GM21619 (cell line): Measurements from ENCODE around the gene SPOP.
"Not testable (repeated sequence)": the region's sequence is repeated elsewhere in the genome, so short reads cannot be mapped to it uniquely, and the experiment has no call there.

Source experiments
- ATAC-seq: cut with Tn5 transposase; IDR thresholded peaks from one replicate; pipeline ENCODE4 v1.9.1; 2021; ENCODE audit not compliant: unreplicated experiment

Gene SPOP

DNA sequence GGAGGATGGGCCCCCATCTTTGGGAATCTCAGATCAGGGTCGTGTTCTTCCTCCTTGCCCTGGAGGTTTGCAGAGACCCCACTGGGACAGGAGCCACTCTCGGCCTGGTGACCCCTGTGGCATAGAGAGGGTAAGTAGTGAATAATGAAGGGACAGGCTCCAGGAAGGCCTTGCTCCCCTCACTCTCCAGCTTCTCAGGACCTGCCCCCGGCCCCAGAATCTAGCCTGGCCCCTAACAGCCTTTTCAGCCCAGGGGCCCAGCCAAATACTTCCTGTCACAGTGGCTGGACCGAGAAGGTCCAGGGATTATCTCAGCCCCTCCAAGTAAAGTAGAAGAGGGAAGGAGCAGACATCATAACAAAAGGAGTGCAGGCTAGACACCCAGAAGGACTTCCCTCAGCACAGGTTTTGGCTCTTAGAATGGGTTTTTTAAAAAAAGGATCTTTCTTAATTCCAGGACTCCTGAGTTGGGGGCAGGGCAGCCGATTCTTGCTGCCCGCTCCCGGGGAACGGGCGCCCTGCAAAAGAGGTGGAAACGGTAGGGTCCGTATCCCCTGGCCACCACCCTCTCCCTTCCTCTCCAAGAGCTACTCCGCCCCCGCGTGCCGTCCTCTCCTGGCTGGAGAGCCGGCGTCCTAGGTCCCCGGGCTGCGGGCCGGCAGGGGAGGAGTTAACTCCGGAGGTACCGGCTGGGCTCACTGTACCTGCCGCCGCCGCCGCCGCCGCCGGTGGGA, 102.8 kb downstream of the SPOP start:
- ATAC-seq, result no peak

DNA sequence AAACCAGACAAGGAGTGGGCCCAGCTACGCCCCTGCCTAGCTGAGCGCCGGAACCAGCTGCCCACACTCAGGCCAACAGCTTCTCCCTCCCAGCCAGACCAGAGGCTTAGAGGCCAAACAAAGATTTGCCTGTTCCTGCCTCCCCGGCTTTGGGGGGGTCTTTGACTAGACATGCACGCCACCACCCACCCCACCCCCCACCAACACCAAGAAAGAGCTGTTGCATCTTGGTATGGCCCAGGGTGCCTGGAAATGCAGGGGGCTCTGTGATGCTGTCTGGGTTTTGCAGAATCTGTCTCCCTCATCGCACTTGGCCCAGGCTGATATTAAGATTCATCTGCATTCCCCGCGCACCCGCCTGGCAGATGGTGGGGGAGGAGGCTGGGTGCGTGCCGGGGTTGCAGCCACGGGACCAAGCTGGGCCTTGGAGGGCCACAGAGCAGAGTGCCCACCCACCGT, 103.5 kb downstream of the SPOP start:
- ATAC-seq, result no peak

DNA sequence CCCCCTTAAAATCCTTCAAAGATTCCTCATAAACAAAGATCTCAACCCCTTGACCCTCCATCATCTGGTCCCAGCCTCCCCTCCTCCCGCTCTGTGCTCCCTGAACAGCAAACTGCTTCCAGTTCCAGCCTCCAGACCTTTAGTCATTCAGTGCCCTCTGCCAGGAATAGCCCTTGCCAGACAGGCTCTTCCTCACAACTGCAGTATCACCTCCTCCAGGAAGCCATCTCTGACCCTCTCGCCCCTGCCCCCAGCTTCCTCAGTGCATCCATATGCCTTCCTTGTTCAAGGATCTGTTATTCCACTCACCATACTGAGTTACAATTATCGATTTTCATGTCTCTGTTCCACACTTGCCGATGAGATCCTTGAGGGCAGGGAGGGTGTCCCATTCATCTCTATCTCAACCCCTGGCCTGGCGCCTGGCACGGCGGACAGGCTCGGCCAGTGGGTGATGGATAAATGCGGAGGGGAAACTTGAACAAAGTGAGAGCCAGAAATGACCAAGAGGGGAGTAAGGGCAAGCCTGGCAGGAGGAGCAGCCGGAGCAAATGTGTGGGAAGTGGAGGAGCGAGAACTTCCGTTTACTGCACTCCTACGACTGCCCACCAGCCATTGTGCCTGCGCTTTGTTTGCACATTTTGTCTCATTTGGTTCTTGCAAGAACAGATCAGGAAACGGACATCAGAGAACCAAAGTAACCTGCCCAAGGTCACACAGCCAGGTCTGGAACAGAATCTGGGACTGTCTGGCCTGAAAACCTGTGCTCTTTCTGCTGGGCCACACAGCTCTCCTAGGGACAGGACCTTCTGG, 104.2 kb downstream of the SPOP start:
- no peak for ATAC-seq

DNA sequence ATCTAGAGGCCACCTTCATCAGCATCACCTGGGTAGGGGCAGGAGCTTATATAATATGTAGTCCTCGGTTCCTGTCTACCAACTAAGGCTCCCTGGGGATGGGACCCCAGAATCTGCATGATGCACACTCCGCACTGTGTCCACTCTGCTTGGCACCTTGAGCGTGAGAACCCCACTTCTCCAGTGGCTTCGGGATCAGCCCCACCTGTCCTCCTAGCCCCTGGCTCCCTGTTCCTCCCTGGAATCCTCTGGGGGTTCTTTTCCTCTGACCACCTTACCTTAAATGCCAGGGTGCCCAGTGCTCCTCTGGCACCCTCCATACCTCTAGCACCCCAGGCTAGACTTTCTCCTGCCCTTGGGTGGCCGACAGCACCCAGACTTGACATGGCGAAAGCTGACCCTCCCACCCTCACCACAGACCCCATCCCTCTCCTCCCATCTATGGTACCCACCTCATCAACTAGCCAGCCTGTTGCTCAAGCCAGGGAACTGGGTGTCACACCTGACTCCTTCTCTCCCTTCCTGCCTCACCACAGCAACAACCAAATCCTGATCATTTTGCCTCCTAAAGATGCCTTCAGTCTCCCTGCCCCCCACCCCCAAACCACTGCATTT, 105.0 kb downstream of the SPOP start:
- ATAC-seq, result no peak

DNA sequence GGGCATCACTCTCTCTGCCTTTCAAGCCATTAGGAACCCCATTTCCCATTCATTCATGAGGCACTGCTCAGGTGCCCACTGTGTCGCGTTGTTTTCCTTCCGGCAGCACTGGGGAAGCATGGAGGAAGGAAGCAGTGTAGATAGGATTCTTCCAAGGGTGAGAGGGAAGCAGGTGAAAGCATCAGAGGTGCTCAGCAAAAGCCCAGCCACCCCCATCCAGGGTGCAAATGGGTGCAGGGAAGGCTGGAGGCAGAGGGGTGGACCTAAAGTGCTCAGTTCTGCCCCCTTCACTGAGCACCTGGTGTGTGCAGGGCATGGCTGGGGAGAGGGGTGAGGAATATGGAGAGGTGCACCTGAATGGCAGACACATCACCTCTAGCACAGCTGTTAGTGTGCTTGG, 105.7 kb downstream of the SPOP start:
- ATAC-seq, result no peak

DNA sequence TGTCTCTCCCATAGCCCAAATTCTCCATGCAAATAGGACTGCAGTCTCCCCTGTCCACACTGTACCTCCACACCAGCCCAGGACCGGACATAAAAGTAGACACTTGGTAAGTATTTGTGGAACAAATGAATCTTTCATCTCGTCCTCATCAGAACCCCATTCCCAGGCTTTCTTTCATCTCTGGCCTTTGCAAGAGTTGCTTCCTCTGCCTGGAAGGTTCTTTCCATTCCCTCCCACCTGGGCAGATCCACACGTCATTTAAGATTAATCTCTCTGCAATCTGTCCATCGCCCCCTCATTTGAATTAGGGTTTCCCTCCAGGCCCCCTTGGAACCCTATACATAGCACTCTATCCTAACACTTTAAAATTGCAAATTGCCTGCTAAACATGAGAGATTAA, 106.1 kb downstream of the SPOP start:
- ATAC-seq, result no peak

DNA sequence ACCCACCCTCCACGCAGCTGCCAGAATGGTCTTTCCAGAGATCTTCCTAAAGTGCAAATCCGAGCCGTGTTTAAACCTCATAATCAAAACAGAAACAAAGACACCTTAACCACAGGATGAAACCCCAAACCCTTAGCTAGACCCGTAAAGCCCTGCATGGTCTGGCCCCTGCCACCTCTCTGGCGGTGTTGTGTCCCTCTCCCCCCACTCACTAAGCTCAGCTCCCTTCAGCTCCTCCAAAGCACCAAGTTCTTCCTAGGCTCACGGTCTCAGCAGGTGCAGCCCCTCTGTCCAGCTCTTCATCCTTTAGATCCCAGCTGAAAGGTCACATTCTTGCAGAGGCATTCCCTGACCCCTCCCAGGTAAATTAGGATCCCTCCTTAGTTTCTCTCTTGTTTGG, 106.6 kb downstream of the SPOP start:
- no peak for ATAC-seq

DNA sequence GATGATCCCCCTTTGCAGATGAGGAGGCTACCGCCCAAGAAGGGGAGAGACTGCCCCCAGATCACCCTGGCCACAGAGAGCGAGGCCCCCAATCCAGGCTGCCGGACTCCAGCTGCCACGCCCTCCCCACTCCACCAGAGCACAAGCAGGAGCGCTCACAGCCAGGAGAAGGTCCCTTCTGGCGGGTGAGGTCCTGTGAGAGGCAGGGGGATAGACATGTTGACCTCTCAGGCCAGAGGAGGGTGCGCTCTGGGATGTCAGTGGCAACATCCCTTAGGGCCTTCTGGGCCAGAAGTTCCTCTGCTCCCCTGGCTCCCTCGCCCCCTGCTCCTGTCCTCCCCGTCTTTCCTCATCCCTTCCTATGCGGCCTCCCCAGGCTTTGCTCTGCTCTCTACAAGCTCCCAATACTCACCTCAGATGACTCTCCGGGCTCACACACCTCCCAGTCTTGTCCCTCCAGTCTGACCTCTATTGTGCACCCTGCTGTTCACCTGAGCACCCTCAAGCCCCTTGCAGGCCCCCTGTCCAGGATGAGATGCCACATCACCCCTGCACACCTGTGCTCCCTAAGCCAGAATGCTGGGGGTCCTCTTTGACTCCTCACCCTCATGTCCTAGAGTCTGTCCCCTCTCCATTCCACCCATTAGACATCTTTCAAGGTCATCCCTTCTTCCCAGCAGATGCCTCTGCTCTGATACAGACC, 107.2 kb downstream of the SPOP start:
- ATAC-seq, result no peak

DNA sequence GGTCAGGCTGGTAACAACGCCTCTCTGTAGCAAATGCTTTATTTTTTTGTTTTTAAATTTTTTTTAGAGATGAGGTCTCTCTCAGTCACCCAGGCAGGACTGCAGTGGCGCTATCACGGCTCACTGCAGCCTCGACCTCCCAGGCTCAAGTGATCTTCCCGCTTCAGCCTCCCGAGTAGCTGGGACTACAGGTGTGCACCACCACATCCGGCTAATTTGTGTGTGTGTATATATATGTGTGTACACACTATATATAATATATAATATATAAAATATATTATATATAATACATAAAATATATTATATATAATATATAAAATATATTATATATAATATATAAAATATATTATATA, 109.2 kb downstream of the SPOP start:
- ATAC-seq, result not testable (repeated sequence)

DNA sequence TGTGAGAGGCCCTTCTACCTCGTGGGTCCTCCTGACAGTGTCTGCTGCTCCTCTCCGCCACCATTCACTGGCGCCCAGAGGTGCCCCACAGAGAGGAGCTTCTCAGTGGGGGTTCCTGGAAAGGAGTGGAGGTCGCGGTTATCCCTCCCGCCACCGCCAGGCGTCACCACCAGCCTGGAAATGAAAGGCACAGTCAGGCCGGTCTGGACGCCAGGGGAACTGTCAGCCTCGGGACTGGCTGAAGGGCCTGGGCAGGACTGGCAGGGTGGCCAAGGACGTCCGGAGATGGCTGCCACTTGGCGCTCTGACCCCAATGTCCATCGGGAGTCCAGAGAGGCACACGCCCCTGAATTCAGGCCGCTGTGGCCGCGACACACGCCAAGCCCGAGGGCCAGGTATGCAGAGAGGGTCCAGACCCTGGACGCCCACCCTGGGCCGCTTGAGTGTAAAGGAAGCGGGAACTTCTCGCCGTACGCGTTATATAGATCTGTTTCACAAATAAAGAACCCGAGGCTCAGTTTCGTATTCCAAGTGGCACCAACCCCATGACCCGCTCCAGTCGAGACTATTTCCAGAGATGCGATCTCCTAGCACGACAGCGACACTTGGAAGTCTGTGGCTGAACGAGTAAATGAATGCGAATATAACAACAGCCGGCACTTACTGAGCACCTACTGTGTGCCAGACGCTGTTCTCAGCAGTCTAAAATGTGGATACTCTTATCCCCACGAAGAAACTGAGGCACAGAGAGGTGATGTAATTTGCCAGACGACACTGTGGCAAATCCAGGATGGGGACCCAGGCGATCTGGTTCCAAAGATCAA, 109.8 kb downstream of the SPOP start:
- no peak for ATAC-seq

DNA sequence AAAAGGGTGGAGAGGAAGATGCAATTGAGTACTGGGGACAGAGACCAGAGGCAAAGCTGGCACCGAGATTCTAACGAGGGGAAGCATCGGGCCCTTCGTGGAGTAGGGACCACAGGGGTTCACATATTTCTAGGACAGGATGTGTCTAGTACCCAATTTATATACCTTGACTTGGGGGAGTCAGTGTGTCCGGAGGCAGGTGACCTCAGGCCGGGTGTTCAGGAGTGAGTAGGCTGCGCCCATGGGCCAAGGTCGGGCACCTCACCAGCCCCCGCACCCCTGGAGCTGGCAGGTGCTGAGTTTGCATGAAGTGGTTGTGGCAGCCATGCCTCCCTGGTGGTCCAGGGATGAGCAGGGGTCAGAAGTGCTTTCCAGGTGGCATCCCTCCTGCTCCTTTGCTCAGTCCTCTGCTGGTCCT, 110.8 kb downstream of the SPOP start:
- no peak for ATAC-seq

DNA sequence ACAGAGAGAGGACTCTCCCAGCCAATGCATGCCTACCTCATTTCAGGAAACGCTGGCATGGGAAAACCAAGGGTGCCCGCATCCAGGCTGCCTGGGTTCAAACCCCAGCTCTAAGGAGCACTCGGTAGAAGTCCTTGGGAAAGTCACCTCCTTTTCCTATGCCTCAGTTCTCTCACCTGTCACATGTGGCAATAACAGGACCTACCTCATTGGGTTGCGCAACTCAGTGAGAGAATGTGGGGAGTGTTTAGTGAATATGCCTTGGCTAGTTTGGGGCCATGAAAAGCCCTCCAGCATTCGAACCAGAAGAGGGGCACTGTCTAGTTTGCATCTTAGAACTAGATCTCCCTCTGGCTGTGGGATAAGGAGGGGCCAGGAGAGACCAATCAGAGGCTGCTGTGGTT, 111.2 kb downstream of the SPOP start:
- no peak for ATAC-seq

DNA sequence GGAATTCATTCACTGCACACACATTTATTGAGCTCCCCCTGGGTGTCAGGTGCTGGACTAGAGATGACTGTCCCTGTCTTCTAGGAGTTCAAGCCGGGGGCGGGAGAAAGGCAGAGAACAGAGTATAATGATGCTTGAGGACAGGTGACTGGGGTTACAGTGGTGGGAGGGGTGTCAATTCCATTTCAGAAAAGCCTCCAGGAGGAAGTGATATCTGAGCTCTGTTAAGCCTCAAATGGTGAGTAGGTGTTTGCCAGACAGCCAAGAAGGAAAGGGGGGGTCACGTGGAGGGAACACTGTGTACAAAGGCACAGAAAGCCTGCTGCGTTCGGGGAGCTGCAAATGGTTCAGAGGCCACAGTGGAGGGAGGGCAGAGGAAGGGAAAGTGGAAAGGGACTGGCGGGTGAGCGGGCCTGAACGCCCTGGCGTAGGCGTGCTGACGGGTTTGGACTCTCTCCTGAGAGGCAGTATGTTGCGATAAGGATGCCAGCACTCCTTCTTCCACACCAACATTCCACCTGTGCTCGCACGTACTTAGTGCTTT, 111.9 kb downstream of the SPOP start:
- no peak for ATAC-seq

DNA sequence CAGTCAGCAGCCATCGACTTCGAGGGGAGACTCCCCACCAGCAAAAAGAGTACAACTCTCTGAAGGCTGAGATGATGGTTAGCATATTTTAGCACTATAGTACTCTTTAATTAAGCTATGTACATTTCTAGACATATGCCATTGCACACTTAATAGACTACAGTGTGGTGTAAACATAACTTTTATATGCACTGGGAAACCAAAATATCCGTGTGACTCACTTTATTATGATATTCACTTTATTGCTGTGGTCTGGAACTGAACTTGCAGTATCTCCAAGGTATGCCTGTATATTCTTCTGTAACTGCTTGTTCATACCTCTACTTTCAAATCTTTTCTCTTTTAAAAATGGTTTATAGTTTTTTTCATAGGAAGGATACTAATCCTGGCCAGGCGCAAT, 113.3 kb downstream of the SPOP start:
- no peak for ATAC-seq

DNA sequence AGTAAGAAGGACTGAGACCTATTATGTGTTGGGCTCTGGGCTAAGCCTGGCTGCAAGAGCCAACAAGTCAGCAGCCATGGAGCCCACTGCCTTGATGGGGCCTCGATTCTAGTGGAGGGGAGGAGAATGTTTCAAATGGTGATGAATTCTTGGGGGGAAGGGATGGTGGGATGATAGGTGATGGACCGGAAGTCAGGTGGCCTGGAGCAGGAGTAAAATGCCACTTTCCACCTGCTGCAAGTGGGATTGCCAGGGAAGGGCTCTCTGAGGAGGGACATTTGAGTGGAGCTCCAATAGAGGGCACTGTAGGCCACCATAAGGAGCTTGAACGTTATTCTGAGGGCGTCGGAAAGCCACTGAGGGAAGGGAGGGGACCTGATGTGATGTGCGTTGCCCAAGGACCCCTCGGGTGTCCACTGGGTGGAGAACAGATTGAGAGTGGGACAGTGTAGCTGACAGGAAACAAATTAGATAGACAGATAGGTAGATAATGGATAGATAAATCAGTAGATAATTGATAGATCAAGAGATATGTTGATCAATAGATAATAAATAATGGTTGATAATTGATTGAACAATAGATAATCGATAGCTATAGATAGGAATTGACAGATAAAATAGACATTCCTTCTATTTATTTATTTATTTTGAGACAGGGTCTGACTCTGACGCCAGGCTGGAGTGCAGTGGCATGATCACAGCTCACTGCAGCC, 120.4 kb downstream of the SPOP start:
- ATAC-seq, result no peak

DNA sequence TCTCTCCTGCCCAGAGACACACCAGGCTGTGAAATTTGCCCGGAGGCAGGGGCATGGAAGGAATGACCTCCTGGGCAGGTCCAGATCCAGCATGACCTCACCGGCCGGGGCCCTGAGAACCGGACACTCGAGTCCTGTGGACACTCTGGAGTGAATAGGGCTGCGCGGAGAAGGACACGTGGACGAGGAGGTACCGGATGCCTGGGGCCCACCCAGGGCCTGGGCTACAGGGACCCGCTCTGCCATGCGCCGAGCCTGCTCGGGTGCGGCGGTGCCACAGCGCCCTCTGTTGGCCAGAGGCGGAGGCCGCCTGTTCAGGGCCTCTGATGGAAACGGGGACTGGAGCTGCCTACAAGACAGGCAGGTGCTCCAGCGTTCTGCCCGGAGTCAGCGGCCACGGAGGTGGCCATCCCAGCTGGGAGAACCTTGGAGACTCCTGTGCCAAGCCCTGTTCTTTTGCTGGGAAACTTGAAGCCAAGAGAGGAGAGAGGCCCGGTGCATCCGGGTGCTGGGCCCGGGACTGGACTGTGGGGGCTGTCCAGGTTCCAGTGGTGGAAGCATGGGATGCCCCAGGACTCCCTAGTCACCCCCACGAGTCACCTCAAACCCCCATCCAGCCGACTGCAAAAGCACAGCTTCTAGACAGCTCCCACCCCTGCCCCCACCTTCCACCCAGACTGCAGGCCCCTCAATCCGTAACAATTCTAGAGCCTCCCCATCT, 121.5 kb downstream of the SPOP start:
- ATAC-seq, result no peak

DNA sequence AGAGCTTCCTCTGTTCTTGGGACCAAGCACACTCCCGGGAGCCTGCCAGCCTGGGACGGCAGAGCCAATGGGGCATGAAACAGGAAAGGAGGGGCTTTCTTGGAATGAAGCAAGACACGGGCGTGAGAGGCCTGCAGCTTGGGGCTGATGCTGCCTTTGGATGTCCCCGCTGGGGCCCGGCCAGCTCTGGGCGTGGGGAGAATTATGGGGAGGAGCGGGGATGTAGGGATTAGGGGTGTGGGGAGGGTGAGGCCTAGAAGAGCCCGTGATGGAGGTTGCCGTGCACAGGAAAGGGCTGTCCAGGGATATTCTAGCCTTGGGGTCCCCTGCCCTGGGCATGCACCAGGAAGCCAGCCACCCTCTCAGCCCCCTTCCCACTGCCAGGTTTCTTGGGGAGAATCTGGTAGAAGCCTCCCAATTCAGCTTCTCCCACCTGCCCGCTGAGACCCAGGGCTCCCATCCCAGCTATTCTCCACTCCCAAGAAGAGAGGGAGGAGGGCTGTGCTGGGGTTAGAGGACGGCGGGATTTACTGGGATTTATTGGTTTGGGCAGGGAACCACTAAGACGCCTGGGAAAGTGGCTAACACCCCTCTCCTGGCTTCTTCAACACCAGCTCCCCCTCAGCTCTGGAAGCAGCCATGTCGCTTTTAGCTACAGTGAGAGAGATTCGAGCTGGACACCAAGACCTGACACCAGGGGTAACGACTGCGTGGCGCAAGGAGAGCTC, 122.2 kb downstream of the SPOP start:
- no peak for ATAC-seq

DNA sequence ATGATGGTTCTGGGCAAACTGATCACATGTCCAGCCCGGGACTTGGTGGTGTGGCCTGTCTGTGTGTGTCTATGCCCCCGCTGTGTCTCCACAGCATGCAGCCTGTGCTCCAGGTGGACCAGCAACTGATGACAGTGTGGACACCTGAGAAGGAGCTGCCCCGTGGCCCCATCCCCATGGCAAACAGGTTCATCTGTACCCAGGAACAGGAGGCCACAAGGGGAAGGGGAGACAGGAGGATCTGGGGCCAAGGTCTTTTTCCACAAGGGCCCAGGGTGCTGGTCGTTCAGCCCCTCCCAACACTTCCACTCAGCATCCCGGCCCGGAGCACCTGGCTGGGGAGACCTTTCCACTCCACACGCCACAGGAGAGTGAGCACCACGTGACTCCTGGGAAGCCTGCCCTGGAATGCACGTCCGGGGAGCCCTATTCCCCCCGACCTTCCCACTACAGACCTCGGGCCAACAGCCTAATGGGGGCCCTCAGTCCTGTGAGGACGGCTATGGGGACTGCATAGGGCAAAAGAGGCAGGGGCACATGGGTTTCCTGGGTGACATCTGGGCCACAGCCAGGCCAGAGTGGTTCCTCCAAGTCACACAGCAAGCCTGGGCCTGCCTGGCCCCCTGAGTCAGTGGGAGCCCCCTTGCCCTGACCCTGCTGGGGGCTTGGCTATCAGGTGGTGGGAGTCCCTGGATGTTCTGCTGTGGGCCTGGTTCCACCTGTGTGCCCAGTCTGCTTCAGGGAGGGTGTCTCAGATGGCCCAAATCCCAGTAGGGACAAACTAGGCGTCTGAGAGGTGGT, 123.0 kb downstream of the SPOP start:
- ATAC-seq, result no peak
